T-helper 1 cell (primary cell): Measurements from ENCODE around the gene CDCA8.
A peak's percentile ranks its signal among the peaks of the same experiment; 100 is the strongest.
"Not testable (repeated sequence)": the region's sequence is repeated elsewhere in the genome, so short reads cannot be mapped to it uniquely, and the experiment has no call there.

Experiments
- DNase-seq, 5 donors: peaks; one replicate each; pipeline ENCODE4 v3.0.0-alpha.2; 2012 to 2020

Gene CDCA8

DNA sequence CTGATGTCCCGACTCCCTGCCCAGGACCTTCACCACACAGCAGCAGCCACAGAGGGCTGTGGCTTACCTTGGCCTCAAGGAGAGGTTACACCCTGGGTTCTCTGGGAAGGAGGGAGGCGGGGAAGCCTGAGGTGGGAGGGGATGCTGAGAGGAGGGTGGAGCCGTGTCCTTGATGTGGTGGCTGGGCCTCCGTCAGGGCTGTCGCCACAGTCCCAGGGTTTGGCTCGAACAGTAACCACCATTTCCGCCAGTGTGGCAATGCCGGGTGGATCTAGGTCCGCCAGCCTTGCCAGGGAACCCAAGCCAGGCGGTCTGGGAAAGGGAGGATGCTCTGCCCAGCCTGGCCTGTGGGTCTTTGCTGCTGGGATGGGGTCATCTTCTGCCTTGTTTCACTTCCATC, 18.4 kb upstream of the CDCA8 start:
- peak; percentile 44 to 73 (median 67) for DNase-seq

DNA sequence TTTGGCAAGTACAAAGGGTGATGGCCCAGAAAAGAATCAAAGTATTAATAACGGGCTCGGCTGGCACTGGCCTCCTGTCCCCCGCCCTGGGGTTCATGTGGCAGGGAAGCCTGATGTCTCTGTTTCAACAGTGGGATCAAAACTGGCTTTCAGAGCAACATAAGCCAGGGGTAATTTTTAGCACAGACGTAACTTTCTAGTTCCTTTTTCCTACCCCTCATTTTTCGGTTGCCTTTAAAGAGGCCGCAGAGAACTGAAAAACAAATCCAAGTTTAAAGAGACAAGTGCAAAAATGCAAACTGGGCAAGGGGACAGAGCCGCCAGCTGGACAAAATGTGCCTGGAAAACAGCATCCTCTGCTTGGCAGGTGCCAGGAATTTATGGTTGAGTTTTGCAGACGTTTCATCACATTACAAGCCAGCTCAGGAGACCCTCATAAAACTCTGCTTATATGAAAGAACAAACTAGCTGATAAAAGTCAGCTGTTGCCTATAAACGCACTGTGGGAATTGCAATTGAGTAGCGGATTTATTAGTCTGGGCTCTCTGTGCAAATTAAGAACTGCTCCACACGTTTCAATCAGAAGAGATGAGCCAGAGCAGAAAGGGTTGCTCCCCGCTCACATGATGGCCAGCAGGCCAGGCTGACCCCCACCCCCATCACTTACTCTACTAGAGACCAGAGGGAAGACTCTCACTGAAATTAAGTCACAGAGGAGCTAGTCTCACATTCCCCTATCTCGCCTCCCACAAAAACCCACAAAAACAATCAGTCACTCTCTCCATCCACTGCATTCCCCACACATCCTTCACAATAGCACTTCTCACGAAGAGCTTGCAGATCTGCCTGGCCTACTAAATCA, 15.8 kb upstream of the CDCA8 start:
- DNase-seq = no peak

DNA sequence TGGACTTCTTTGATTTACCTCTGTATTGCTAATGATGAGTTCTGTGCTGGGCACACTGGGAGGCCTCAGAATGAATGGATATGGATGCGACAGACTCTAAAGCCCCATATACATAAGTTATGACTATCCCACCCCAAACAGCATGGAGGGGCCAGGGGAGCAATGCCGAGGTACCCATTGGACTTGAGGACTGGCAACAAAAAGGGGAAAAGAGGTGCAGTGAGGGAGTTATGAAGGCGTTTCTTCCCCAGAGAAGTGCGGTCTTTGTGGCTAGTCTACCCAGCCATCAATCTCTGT, 15.2 kb upstream of the CDCA8 start:
- no peak for DNase-seq

DNA sequence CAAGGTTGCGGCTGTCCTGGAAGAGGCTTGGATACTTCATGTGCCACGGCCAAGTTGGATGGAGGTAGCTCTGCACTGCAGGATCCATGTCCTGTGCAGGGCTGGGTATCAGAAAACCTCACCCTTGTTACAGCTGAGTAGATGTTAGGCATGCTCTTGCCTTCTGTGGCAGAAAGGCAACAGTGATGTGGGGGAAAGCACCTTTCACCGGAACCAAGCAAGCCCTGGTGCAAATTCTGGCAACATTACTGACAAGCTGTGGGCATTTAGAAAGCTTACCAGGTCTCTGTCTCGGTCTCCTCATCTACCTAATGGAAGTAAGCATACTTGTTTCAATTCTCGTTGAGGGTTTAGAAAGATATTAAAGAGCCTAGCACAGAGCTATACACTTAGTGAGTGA, 14.5 kb upstream of the CDCA8 start:
- no peak for DNase-seq

DNA sequence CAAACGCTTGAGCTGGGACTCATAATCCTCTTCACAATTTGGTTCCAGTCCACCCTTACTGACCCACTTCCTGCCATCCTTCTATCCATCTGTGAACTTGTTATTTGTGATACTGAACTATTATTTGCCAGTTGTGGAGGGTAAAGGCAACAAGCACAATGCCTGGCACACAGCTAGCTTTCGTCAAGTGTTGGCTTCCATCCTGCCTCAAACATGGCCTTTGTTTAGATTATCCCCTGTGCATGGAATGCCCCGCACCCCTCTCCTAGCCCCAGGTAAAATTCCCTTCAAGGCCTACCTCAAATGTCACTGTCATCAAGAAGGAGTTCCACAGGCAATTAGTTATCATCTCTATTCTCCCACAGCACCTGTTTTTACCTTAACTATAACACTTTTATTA, 11.4 kb upstream of the CDCA8 start:
- no peak for DNase-seq

DNA sequence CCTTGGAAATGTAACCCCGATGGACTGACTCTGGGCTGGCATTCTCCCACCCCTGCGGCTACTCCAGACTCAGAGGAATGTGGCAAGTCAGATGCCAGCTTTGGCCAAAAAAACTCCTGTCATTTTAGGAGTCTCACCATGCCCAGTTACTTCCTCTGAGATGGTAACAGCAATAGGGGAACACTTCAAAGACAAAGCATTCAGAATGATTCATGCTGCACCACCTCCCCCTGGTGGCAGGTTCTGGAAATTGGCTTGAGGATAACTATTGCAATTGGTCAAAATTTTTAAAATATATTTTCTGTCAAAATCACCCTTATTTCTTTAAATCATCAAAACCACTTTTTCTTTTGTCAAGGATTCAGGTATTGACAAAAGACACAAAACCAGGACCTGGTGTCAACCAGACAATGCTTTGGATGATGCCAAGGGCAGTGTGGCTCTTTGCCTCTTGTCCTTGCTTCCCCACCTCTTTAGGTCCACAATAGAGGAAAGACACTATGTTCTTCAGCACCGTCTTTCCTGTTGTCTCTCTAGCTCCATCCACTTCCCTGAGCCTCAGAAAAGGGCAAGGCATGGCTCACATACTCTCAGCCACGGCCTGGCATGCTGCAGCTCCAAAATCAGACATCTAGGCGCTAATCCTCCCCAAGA, 9.9 kb upstream of the CDCA8 start:
- peak; percentile 34 to 79 (median 57) for DNase-seq

DNA sequence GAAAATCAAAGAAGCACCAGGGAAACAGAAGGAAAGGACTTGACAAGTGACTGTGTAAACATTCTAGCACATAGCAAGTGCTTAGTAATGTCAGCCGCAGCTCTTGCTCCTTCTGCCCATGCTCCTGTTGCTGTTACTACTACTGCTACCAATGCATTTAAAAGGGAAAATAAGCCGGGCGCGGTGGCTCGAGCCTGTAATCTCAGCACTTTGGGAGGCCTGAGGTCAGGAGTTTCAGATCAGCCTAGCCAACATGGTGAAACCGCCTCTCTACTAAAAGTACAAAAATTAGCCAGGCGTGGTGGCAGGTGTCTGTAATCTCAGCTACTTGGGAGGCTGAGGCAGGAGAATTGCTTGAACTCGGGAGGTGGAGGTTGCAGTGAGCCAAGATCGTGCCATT, 8.1 kb upstream of the CDCA8 start:
- not testable (repeated sequence) for DNase-seq

DNA sequence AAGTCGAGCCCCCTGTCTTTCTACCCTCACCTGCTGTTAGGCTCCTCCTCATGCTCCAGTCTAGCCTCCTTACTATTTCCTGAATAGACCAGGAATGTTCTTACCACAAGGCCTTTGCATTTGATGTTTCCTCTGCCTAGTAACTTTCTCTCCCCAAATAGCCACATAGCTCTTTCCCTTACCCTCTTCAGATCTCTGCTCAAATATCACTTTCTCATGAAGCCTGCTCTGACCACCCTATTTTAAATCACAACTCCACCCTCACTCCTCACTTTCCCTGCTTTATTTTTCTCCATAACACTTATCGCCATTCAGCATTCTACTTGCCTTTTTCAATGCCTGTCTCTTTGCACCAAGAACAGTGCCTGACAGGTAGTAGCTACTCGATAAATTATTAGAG, 6.6 kb upstream of the CDCA8 start:
- DNase-seq = no peak

DNA sequence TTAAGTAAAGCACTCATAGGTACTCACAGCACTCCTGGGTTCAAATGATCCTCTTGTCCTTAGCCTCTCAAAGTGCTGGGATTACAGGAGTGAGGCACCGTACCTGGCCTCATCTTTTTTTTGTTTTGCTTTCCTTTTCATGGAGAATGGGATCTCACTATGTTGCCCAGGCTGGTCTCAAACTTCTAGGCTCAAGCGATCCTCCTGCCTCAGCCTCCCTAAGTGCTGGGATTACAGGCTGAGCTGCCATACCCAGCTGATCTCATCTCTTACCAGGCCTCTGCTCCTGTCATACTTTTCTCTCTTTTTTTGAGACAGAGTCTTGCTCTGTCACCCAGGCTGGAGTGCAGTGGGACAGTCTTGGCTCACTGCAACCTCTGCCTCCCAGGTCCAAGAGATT, 4.6 kb upstream of the CDCA8 start:
- DNase-seq = not testable (repeated sequence)

DNA sequence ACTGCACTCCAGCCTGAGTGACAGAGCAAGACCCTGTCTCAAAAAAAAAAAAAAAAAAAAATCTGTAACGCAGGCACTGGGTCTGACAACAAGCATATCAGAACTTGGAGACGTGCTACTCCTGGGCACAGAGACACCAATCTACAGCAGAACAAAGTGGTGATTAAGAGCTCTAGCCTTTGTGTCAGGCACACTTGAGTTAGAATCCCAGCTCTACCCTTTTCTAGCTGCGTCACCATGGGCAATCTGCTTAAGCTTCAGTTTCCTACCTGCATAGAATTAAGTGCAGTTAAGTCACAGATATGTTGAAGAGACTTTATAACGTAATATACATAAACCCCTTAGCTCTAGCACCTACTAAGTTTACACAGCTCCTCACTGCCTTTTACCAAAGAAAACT, 3.4 kb upstream of the CDCA8 start:
- DNase-seq = no peak

DNA sequence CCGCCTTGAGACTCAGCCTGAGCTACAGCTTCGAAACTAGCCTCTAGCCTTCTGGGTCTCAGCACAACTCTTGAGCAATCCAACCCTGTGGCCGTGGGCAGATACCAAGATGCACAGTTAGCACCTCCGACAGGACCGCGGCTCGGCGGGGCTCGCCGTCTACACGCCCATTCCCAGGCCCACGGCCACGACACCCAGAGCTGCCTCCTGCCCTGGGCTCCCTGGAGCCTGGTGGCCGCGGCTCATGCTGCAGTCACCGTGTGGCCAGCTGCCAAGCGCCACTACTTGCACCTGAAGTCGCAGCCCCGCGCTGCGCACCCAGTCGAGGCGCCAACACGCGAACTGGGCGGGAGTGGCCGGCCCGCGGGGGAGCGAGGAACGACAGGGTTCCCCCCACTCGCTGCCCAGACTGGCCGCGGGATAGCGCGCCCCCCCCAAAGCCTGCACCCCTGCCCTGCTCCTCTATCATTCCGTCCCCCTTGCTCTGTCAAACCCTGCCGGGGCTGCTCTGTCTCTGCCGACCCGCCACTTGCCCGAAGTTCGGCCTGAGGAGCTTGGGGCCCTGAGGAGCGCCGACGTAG, 729 bp upstream of the CDCA8 start:
- DNase-seq = peak in 2 of 5 donors; percentile 14 to 56

DNA sequence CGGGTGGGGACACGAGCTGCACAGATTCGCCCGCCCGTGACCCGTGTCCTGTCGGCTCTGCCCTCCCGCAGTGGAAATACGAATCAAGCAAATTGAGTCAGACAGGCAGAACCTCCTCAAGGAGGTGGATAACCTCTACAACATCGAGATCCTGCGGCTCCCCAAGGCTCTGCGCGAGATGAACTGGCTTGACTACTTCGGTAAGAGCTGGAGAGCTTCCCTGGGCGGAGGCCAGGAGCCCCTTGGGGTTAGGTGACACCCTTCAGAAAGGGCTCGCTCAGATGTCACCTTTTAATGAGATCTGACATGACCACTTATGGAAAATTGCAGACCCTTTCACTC, 489 bp downstream of the CDCA8 start:
- no peak for DNase-seq

DNA sequence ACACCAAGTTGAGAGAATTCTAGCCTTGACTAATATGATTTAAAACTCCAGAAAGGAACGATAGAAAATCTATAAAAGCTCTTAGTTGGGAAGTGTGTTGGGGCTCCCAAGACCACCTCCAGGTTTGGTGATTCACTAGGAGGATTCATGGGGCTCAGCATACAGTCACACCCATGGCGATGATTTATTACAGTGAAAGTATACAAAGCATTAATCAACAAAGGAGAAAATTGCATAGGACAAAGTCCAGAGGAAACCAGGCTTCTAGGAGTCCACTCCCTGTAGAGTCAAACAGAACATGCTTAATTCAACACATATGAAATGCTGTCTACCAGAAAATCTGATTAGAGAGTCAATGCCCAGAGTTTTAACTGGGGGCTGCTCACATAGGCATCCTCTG, 4.8 kb downstream of the CDCA8 start:
- no peak for DNase-seq

DNA sequence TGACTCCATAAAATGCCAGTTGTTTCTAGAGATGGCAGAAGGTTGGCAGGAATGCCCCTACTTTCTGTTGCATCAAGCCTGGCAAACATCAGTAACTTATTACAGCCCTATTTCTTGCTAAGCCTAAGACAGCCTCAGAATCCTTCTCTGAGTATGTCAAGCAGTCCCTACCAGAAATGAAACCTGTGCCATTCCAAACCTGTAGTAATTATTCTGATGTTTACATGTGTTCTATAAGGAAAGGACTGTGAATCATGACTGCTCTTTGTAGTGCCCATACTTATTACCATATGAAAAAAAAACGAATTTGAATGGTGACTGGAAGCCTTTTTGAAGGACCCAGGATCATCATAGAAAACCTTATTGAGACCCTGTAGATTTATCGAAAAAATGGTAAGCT, 5.4 kb downstream of the CDCA8 start:
- no peak for DNase-seq

DNA sequence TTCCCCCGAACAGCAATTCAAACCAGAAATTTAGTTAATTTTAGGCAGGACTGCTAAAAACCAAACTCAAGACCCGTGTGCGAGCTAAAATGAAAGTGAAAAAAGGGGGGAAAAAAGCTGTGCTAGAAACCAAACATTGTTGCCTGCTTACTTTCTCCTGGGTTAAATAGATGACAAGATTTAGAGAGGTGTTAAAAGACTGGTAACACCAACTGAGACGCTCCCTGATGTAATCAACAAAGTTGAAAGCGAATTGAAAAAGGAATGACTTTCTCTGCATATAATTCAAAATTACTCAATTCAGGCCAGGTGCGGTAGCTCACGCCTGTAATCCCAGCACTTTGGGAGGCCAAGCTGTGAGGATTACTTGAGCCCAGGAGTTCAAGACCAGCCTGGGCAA, 6.8 kb downstream of the CDCA8 start:
- DNase-seq = peak in 1 of 5 donors; percentile 23

DNA sequence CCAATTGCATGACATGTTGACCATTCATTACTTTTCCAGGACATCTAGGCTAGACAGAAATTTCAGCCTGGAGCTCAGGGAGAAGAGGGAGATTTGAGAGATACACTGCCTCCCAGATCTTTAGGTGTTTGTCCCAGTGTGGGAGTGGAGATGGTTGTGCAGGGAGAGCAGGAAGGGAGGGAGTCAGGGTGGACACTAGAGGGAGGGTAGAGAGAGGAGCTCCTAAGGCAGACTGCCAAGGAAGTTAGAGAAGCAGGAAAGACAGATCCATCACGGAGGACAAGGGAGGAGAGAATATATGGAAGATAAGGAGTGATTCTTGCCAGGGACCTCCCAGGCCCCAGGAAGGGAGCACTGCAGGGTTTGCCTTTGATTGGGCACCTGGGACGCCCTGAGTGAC, 8.7 kb downstream of the CDCA8 start:
- DNase-seq = no peak

DNA sequence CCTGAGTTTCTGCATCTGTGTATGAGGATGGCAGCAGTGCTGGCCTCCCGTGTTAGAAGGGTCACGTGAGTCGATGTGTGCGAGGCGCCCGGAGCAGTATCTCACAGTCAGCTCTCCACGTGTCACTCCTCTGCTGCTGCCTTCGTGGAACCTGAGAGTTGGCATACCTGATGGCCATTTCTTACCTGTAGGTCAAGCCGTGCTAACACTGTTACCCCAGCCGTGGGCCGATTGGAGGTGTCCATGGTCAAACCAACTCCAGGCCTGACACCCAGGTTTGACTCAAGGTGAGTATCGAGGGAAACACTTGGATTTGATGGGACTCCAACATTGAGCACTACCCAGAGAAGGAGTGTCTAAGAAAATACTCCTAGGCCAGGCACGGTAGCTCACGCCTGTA, 10.7 kb downstream of the CDCA8 start:
- no peak for DNase-seq

DNA sequence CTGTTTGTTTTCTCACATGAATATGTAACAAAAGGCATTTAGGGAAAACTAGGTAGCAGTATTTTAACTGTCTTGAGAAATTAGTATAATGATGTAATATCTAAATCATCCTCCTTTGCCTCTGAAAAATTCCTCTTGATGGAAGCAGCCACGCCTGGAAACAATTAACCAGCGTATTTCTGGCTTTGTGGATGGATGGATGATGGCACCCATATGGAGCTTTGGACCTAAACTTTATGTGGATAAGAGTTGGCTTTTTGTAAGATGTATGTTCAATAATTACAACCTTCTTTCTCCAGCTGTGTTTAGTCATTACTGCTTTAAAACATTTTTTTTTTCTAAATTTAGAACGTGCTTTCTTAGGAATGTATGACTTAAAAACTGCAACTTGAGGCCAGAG, 12.7 kb downstream of the CDCA8 start:
- no peak for DNase-seq

DNA sequence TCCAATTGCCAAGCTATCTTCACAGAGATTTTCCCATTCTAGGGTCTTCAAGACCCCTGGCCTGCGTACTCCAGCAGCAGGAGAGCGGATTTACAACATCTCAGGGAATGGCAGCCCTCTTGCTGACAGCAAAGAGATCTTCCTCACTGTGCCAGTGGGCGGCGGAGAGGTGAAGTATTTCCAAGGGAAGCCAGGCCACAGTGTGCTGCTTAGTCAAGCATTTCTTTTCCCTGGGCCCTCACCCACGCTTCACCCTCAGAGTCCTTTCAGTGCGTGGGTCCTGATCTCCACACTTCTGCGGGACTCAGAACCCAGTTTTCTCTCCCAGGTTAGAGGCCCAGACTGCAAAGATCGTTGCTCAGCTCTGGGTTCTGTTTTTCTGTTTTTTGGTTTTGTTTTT, 13.1 kb downstream of the CDCA8 start:
- no peak for DNase-seq

DNA sequence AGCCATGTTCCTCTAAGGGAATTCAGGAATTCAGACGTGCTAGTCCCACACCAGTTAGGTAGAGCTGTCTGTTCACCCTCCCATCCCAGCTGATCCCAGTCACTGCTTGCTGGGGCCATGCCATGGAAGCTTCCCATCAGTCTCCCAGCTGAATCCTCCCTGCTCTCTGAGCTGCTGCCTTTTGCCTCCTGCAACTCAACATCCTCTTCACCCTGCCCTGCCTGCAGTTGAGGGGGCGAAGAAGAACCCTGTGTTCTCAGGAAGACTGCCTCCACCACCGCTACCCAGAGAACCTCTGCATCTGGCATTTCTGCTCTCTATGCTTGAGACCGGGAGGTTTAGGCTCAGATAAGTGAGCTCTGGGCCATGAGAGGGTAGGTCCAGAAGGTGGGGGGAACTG, 16.2 kb downstream of the CDCA8 start:
- no peak for DNase-seq

DNA sequence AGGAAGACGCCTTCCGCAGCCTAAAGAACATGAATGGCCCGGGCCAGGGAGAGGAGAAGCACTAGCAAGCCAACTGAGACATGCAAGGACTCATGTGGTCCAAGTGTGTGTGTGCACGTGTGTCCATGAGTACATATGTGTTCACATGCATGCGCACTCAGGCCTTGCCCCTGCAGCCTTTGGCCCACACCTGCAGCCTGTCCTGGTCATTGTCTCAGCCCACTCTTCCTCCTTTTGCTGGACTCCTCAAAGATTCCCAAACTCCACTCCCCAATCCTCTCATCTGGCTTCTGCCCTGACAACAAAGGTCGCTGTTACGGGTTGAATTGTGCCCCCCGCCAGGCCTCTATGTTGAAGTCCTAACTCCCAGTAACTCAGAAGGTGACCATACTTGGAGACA, 21.9 kb downstream of the CDCA8 start:
- no peak for DNase-seq

DNA sequence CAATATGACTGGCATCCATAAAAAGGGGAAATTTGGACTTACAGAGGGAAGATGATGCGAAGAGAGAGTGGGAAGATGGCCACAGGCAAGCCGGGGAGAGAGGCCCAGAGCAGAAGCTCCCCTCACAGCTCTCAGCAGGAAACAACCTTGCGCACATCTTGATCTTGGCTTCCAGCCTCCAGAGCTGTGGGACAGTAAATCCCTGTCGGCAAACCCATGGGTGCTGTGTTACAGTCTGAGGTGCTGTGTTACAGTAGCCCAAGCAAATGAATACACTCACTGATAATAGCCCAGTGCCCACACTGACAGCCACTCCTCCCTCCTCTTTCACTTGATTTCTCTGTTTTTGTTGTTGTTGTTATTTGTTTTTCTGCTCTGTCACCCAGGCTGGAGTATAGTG, 22.4 kb downstream of the CDCA8 start:
- DNase-seq = no peak

DNA sequence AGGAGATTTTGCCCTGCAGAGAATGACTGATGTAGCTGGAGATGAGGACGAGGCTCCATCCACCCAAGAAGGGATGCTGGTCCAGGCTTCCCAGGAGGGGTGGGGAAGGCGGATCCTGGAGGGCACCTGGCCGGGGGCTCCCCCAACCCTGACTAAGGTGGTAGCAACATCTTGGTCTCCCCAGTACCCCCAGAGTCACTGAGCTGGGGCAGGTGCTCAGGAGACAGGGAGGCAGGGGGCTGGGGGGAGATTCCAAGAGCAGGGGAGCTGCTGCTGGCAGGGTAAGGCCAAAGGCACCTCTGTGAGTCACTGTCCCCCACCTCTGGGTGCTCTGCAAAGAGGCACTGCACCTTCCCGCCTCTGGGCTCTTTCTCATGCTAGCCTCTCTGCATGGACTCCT, 24.0 kb downstream of the CDCA8 start:
- DNase-seq = no peak

DNA sequence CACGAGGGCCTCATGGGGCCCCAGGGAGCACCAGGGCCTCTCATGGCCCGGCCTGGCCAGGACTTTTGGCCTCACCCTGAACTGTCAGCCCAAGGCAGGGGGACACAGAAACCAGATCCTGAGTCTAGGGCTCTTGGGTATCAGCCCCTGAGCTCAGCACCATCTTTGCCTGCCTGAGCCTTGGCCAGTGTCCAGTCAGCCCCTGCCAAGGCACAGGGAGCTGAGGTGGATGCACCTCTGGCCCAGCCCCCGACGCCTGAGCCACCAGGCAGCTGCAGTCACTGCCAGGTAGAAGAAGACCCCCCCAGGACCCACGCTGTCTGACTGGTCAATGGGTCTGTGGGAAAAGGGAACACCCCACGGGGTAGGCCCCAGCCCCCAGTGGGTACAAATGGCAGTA, 25.3 kb downstream of the CDCA8 start:
- no peak for DNase-seq
